ENCODE measurements around the gene AKAP5.
"Not testable (repeated sequence)": the region's sequence is repeated elsewhere in the genome, so short reads cannot be mapped to it uniquely, and the experiment has no call there.

The AKAP5 gene

DNA sequence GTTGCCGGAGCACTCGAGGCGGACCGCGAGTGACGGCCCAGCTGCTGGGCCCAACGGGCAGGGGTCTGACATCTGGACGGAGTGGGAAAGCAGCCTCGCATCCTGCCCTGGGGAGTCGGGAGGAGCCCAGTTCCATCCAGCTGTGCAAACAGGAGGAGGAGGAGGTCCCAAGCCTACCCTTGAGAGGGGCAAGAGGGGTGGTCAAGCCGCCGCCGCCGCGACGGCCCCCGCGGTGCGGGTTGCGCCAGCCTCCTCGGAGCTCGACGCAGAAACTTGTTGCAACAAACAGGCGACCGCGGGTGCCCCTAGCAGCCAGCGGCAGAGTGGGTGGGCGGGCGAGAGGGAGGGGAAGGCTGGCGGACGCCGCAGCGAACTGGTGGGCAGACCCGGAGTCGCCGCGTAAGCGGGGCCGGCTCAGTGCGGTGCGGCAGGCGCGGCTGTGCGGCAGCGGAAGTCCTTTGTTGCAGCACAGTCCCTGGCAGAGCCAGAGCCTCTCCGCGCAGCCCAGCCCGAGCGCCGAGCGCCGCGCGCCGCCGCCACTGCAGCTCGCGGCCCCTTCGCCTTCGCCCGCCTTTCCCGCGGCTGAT lies 39.1 kb downstream of the AKAP5 start, which contains the start of gene ZBTB1:
TSS of gene ZBTB1 (plus strand) at position 461 of the 587 bp plus-strand sequence. CDS start 16,735 bp downstream, outside the sequence.
- peak; percentile 83 for DNase-seq

DNA sequence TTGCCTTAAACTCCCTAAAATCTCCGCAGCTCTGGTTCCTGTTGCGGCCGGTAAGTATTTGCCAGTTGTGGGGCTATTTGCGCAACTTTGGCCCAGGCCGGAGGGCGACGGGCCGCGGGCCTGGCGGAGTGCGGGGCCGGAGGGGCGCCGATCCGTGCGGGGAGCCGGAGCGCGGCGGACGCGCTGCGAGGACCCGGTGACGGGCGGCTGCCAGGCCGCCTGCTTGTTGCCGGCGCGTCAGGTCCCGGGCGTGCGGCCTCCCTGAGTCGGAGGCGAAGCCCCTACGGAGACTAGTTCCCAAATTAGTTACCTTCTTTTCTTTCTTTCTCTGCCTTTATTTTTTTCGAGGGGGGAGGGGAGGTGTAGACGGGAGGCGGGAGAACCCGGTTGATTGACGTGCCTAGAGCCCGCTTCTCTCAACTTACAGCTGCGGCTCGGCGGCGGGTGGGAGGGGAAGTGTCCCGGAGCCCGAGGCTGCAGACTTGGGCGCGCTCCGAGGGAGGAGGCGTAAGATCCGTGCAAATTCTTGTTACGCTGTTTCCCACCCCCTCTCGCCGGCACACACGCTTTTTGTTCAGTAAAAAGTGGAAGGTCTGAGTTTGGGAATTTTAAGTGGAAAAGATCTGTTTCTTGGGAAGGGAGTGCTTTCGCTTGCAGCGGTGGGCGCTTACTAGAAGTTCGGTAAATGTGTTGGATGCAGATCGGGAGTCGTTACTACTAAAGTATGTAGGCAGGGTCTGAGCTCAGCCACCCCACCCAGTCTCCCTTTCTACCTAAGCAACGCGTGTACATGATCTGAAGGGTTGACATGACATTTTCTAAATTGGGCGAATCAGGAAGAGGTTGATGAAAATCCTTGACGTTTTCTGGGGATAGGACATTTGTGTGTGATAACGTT lies 39.8 kb downstream of the AKAP5 start:
- peak; percentile 86 for DNase-seq

DNA sequence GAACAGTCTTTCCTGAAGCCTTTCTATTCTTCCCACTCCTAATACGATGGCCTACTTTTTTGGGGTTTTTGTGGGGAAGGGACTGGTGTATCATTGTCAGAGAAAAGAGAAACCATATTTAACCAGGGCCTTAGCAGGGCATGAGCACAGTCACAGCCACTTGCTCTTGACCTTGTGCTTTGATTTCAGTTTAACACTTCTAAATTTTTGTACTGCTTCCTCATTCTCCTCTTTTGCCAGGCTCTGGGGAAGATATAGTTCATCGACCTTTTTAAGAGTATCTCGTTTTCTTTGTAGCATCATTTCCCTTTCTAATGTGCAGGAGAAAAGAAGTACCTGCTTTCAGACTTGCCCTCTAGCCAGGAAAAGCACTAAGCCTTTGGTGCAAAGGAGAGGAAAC lies 41.4 kb downstream of the AKAP5 start:
- DNase-seq = no peak

DNA sequence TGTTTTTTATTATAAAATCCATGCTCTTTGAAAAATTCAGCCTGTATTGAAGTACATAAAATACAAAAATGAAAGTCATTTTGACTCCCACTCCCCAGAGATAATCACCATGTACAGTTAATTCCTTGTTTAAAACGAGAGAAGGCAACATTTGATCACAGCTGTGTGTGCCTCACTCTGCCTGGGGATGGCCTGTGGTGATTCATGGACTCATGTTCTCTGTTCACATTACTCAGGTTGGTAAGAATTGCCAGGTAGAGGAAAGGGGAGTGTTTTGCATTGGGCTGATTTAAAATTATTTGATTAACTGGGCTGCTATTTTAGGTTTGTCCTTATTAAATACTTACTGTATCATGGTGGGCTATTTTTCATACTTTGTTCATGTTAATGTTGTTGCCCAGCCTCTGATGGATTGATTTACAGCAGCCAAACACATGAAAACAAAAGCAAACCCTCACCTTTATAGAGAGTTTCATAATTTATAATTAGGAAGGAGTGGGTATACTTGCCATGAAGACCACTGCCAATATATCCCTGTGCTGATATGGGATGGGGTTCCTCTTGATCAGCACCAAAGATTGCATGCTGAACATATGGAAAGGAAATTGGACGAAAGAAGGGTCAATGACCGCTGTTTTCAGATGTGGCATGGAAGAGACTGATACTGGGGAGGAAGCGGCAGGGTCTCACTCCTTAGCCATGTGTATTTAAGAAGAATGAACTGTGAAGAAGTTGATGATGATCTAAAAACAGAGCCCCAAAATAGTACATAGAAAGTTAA lies 42.3 kb downstream of the AKAP5 start:
- no peak for DNase-seq

GRCh38 chr14:64508215-64508776 lies 43.0 kb downstream of the AKAP5 start:
- no peak for DNase-seq

- no peak for DNase-seq
Measured at GRCh38 chr14:64509036-64509435, 43.7 kb downstream of the AKAP5 start.

DNA sequence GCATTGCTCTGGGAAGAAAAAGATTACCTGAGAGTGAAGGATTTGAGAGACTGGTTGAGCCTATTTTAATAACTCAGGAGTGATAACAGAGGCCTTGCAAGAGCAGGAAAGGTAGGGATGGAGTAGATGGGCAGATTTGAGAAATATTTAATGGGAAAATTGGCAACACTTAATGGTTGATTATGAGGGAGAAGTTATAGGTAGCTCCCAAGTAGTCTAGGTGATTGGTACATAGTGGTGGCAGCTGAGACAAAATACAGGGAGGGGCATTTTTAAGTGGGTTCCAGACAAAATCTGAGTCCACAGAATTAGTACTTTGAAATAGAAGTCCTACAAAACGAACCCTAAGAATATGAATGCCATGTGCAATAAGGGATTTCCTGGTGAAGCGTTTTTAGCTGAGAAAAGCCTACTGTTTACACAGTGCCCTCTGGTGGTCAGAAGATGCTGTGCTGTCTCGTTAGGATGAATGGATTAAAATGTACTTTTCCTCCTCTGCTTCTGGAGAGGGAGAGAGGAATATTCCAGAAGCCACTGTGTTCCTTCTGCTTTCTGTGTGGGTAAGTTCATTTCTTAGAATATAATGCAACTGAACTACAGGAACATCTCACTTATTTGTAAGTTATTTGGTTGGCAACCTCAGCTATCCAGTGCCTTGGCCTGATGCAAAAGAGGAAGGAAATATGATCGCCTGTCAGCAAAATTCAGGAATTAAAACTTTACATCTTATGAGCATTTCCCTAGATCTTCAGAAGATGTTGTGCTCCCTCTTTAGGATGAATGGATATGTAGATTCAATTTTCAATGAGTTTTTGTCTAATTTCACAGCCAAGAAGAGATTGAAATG lies 45.7 kb downstream of the AKAP5 start:
- DNase-seq = peak; percentile 75

GRCh38 chr14:64513271-64513670 lies 48.0 kb downstream of the AKAP5 start:
- DNase-seq = no peak

GRCh38 chr14:64515053-64515452 lies 49.8 kb downstream of the AKAP5 start:
- DNase-seq = no peak

DNA sequence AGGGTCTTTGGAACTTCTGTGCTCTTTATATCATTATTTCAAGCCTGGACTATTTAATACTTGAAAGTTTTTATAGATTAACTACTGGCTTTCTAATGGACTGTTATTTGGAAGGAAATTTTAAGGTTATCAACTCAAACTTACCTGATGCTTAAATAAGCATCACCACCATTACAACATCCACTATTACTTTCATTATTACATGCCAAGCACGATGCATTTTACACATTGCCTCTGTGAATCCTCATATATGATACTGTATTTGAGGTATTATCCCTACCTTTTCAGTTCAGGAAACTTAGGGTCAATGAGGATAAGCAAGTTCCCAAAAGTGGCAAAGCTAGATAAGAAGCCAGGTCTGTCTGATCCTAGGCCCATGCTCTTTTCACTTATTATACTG lies 51.7 kb downstream of the AKAP5 start:
- DNase-seq = no peak

DNA sequence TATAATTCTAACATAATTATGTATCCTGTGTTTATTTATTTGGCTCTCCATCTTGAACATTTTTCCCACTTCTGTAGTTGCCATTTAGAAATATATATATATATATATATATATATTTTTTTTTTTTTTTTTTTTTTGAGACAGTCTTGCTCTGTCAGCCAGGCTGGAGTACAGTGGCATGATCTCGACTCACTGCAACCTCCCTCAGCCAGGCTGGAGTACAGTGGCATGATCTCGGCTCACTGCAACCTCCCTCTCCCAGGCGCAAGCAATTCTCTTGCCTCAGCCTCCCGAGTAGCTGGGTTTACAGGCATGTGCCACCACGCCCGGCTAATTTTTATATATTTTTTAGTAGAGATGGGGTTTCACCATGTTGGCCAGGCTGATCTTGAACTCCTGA lies 52.4 kb downstream of the AKAP5 start:
- DNase-seq = not testable (repeated sequence)

DNA sequence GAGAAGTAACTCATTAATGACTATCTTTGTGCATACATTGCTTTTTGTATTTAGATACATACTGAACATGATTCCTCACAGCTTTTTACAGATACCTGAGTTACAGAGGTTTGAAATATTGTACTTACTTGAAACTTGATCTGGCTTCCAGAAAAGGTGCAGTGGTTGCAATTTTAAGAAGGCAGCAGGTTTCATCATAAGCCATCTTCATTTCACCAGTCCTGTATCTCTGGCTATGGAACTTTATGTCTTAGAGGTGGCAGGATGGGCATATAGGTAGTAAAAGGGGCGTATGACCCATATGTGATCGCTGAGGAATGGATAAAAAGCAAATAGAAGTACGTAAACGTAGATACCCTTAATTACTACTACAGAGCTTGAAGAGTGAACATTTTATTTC lies 52.9 kb downstream of the AKAP5 start:
- no peak for DNase-seq

DNA sequence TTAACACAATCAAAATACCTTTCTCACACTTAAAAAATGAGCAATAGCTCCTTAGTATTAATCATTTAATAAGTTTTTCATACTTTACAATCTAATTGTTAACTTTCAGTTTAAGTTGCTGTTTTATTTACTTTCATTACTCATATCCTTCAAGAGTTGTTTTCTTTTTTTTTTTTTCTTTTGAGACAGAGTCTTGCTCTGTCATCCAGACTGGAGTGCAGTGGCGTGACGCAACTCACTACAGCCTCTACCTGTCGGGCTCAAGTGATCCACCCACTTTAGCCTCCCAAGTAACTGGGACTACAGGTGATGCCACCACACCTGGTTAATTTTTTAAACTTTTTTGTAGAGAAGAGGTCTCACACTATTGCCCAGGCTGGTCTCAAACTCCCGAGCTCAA lies 55.4 kb downstream of the AKAP5 start:
- DNase-seq = no peak

- no peak for DNase-seq
Measured at GRCh38 chr14:64522591-64523355, 57.5 kb downstream of the AKAP5 start.

Measured in NCI-H1694 treated with DMSO at 0.1 percent for 48 hours (cell line).